Measurements from ENCODE around the gene MRPS2.
"Not testable (repeated sequence)": the region's sequence is repeated elsewhere in the genome, so short reads cannot be mapped to it uniquely, and the experiment has no call there.

MRPS2 gene

DNA sequence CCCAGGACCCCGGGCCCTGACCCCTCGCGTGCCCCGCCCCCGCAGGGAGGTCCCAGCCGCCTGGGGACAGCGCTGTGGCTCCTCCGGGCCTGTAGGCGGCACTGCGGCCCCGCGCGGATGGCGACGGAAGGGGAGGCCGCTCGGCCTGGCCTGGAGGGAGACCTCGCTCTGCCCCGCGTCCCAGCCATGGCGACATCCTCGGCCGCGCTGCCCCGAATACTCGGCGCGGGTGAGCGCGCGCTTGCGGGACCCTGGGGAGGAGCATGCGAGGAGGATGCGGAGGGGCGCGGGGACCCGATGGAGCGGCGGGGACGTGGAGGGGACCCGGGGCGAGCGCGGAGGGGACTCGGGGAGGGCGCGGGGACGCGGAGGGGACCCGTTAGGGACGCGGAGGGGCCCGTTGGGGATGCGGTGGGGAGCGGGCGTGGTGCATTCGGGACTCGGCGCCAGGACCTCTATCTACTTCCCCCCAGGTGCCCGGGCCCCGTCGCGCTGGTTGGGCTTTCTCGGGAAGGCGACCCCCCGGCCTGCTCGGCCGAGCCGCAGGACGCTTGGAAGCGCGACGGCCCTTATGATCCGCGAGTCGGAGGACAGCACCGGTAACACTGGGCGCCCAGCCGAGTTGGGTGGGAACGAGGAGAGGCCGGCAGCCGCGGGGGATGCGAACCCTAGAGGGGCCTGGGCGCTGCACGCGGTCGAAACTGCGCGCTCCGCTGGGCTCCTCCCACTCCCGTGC is at the start of gene MRPS2:
TSS of gene MRPS2 (plus strand) at position 158 of the 736 bp plus-strand sequence. CDS start at position 187, 29 bp downstream.
- DNase-seq (ENCODE audit: low read depth in 4 of 4, low spot score in 1 of 4), result peak; percentile 64 to 75 (median 69)

DNA sequence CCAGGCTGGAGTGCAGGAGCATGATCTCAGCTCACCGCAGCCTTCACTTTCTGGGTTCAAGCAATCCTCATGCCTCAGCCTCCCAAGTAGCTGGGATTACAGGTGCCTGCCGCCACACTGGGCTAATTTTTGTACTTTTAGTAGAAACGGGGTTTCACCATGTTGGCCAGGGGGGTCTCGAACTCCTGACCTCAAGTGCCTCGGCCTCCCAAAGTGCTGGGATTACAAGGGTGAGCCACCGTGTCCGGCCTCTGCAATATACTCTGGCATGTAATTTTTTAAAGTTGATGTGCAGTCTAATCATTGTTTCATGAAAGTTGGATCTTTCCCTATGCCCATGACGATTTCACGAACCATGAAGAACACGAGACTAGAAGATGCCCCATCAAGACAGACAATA is 49.5 kb upstream of the MRPS2 start:
- no peak for DNase-seq (ENCODE audit: low read depth in 4 of 4, low spot score in 1 of 4)

DNA sequence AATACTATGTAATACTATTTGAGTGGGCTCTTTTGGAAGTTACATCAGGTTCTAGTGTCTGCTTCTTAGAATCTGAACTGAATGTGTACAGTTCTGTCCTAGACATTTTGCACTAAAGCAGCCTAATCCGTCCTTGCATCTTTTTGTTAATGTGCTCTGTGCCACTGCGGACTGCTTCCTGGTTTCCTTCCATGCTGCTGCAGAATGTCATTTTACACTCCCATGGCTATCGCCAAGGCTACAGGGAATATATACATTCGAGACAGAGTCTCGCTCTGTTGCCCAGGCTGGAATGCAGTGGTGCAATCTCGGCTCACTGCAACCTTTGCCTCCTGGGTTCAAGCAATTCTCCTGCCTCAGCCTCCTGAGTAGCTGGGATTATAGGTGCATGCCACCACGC is 48.6 kb upstream of the MRPS2 start:
- not testable (repeated sequence) for DNase-seq (ENCODE audit: low read depth in 4 of 4, low spot score in 1 of 4)

DNA sequence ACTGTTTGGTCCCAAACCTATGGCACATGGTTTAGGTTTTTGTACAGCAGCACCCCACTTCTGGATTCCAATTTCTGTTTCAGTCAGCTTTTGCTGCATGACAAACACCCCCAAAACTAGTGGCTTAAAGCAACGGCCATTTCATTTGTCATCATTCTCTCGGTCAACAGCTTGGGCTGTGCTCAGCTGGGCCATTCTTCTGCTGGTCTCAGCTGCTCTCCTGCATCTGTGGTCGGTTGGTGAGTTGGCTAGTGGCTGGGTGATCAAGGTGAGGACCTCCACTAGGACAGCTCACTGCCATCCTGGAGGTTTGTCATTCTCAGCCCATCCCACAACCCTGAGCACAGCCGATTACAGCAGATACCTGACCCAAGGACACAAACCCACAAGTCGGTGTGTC is 45.7 kb upstream of the MRPS2 start:
- DNase-seq (ENCODE audit: low read depth in 4 of 4, low spot score in 1 of 4), result no peak

DNA sequence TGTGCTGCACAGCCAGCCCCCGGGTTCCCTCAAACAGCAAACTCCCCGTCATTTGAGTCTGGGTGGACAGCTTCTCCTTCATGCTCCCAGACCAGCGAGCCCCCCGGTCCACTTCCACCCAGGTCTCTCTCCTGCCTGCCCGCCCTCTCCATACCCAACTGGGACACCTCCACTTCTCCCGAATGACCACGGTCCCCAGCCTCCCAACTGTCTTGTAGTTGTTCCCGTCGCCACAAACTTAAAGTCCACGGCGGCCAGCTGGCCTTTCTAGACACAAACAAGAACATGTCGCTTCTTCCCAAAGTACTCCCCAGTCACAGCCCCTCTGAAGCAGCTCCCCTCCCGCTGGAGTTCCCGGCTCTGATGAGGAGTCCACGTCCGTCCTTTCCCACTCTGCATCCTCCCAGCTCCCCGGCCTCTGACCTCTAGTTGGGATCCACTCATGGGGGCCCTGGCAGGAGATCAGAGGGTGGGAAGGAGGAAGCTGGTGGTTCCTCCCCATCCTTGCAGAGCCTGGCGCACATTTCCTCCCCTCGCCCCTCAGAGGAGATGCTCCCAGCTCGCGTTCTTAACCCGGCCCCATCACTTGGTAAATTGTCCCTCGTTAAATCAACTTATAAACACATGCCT is 45.0 kb upstream of the MRPS2 start:
- DNase-seq (ENCODE audit: low read depth in 4 of 4, low spot score in 1 of 4), result no peak

DNA sequence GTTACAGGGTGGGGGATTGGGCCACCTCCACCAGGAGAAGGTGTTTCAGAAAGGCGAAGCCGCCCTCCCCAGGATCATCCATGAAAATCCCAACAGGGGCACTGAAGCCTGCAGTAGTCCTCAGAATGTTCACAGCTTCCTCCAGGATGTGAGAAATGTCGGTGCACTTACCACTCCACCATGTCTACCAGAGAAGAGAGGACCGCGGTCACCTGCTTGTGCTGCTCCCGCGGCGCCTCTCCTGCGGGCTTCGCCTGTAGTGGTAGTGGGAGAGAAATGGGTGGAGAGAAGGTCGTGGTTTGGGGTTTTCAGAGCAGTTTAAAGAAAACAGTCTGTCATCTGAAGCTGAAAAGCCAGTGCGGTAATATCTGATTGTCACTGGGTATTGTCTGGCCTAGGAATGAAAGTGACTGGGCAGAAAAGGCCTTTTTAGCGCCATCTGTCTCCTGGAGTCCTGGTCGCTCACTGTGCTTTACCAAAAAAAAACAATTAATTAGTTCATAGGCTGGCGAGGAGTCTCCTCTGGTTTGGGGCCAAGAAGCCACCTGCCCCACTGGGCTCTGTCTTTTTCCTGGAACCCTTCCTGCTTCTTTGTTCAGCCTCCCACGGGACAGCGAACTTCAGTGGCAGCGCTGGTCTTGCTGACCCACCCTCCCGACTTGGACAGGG is 43.9 kb upstream of the MRPS2 start:
- DNase-seq (ENCODE audit: low read depth in 4 of 4, low spot score in 1 of 4), result no peak

DNA sequence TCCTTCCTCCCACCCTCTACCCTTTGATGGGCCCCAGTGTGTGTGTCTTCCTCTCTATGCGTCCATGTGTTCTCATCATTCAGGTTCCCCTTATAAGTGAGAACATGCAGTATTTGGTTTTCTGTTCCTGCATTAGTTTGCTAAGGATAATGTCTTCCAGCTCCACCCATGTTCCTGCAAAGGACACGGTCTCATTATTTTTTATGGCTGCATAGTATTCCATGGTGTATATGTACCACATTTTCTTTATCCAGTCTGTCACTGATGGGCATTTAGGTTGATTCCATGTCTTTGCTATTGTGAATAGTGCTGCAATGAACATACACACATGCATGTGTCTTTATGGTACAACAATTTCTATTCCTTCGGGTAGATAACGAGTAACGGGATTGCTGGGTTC is 42.0 kb upstream of the MRPS2 start:
- DNase-seq (ENCODE audit: low read depth in 4 of 4, low spot score in 1 of 4), result not testable (repeated sequence)

DNA sequence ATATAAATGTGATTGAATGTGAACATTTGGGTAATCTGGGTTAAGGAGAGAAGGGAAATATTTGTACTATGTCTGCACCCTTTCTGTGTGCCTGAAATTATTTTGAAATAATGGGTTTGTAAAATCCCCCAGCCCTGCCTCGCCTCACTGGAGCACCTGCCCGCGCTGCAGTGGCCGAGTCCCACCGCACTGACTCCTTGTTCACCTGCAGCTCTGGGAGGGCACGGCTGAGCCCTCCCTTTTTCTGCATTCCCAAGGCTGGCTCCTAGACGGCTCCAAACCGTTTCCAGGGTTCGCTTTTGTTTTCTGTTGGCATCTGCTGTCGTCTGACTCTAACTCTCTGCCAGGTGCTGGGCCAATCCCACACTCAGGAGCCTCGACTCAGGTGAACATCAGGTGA is 38.5 kb upstream of the MRPS2 start:
- DNase-seq (ENCODE audit: low read depth in 4 of 4, low spot score in 1 of 4), result no peak

DNA sequence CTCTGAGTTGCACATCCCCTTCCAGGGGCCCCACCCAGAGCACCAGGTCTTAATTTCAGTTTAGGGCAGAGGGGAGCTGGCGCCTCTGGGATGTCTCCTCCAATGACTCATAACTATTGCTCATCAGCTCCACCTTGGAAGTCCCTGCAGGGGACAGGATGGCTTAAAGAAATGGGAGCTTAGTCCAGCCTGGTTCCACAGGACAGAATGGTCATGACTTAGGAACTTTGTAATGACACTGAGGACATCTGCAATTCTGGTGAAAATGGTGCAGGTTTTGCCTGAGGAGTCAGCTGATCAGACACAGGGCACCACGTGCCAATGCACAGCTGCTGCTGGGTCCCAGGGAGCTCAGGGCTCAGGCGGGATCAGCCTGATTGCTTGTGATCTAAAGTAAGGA is 37.3 kb upstream of the MRPS2 start:
- DNase-seq (ENCODE audit: low read depth in 4 of 4, low spot score in 1 of 4), result no peak

DNA sequence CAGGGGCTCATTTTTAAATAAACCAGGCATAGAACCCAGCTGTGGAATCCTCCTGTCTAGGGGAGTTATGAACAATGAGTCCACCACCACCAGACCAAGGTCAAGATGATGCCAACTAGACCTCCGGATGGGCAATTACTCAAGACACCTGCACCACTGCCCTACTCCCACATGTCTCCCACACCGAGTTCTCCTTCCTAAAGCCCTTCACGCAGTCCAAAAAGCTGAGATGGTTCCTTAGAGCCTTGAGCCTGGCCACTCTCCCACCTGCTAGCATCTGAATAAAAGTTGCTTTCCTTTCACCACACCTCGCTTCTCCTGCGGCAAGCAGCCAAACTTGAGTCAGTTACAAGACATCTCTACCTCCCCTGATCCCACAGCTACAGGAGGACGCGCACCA is 36.3 kb upstream of the MRPS2 start:
- no peak for DNase-seq (ENCODE audit: low read depth in 4 of 4, low spot score in 1 of 4)

DNA sequence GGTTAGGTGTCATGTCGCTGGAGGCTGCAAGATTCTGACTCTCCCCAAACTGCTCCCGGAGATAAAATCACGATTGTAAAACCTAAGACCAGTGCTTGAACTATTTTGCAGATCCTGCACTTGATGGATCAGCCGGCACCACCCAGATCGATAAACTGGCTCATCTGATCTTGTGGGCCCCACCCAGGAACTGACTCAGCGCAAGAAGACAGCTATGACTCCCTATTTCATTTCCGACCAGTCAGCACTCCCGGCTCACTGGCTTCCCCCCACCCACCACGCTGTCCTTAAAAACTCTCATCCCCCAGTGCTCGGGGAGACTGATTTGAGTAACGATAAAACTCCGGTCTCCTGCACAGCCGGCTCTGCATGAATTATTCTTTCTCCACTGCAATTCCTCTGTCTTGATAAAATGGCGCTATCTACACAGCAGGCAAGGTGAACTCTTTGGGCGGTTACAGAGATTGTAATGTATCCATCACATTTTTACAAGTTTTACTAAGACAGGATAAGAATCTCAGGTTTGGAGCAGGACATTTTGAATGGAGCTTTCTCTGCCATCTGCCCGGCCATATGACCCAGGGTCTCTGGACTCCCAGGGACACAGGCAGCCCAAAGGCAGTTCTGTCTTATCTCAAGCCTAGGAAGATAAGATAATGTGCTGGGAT is 31.5 kb upstream of the MRPS2 start:
- peak in 3 of 4 experiments; percentile 36 to 47 (median 37) for DNase-seq (ENCODE audit: low read depth in 4 of 4, low spot score in 1 of 4)

DNA sequence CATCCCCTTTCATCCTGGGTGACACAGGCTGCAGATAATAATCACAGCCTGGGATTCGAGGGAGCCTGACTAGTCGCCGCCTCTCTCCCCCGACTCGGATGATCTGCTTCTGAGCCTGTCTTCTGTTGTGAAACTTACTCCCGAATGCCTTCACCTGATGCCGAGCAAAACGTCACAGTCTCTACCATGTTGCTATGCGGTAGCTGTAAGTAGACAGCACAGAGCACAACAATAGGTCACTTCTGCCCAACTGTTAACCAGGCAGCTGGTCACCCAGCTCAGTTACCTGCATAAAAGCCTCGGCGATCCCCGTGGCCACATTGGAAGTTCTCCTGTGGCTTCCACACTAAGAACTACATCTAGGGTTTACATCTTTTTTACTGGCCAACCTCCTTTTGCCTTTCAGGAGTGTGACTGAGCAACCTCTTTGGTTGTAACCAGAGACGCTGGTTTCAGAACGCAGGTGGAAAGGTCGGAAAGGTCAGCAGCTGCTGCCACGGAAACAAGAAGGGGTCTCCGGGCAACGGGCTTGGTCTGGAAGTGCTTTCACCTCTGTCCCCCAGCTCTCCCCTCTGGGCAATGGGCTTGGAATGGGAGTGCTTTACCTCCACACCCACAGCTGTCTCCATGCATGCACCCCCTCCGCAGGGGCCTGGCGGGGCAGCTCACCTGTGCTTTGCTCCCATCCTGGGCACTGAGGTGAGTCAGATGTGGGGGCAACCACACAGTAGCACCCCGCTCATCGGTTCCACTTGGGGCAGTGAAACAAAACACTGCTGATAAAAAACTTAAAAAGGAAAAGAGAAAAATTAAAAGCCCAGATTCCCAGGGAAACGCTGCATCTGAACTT is 28.5 kb upstream of the MRPS2 start:
- no peak for DNase-seq (ENCODE audit: low read depth in 4 of 4, low spot score in 1 of 4)

DNA sequence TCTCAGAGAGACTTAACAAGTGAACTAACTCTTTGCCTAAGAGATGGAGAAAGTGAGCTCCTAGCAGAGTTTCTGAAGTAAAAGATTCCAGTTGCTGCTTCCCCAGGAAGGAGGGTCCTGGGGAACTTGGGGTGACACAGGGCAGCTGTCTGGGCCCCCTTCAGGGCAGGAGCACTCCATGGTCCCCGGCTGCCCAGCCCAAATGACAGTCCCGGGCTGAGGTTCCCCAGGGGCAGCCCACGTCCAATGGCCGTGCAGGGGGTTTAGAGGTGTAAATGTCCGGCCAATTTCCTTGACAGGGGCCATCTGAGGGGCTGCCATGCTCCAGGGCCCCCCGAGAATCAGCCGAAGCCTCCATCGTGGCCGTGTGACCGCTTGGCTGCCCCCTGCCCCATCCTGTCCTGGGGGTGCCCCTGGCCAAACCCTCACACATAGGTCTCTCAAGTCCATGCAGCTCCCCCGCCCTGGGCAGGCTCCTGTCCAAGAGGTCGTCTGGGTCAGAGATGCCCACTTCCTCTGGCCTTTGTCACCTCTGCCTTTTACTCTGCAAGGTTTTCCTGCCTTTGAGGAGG is 26.4 kb upstream of the MRPS2 start:
- no peak for DNase-seq (ENCODE audit: low read depth in 4 of 4, low spot score in 1 of 4)

DNA sequence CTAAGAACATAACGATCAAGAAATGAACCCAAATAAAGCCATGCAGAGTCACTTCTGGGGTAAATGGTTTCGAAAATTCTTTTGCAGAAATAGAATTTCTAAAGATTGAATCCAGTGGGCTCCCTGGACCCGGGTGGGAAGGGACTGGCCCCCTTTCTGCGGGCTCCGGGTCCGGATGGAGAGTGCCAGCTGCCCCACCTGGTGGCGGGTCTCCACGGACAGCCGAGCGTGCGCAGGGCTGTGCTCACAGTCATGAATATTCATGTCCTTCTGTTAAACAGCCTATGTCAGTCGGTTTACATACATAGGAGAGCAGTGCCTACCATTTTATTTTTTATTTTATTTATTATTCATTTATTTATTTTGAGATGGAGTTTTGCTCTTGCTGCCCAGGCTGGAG is 25.6 kb upstream of the MRPS2 start:
- DNase-seq (ENCODE audit: low read depth in 4 of 4, low spot score in 1 of 4), result no peak

DNA sequence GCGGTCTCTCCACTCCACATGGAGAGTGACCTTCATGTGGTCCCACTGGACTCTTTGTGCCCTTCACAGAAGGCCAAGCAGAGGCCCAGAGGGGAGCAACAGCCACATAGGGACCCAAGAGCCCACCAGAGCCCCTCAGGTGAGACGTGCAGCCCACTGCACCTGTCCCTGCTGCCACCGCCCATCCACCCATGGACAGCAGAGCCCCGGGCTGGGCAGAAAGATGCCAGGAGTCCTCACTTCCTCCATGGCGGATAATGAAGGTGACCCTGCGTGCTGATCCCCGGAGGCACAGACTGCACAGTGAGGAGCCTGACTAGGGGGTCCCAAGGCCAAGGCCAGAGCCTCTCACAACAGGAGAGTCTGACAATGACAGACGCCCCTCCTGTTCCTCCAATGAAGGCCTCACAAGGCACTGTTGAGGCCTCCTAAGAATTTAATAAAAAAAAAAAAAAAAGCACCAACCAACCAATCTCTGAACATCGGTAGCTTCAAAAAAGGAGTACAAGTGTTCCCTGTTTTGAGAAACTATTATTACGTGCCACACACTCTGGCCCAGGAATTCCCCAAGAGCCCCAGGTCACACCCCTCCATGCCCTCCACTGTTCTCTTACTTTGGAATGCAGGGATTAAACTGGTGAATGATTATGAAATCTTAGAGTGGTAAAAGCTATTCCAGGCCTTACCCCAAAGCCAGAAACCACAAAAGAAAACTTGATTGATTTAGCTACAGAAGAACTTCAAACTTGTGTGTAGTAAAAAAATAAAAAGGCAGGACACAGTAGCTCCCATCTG is 23.7 kb upstream of the MRPS2 start:
- DNase-seq (ENCODE audit: low read depth in 4 of 4, low spot score in 1 of 4), result no peak

DNA sequence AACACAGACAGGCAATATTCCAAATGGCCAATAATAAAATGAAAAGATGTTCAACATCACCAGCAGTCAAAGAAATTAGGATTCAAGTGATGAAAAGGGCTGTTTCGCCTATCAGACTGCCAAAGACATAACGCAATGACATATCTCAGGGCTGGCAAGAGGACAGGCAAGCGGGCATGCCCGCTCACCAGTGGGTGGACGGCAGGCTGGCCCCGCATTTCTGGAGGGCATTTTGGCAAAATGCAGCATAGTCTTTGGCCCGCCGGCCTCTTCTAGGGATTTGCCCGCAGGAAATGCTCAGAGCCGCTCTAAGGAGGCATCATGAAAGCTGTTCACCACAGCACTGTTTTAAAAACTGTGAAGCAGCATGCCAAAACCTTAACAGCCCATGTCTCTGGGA is 22.3 kb upstream of the MRPS2 start:
- DNase-seq (ENCODE audit: low read depth in 4 of 4, low spot score in 1 of 4), result no peak

DNA sequence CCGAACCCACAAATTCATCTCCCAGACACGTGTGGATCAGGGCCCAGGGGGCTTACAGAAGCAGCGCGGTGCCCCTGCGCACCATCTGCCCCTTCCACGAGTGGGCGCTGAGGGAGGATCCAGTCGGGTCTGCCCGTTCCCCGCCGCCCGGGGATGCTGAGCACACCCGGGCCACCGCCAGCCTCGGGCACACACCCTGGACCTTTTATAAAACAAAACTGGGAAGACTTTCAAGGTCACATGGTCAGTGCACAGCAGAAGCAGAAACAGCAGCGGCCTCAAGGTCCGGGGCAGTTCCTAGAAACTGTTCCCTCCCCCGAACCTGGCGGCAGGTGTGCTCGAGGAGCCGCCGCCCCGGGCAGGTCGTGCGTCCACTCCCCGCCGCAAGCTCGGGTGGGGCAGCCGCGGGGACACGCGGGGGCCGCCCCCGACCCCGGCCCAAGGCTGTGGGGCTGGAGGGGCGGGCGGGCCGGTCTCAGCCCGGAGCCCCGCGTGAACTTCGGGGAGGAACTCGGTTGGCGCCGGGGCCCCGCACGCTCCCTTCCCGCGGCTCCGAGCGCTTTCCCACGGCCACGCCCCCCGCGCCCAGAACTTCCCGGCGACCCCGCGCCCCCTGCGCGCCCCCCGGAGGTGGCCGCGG is 21.5 kb upstream of the MRPS2 start:
- DNase-seq (ENCODE audit: low read depth in 4 of 4, low spot score in 1 of 4), result no peak

DNA sequence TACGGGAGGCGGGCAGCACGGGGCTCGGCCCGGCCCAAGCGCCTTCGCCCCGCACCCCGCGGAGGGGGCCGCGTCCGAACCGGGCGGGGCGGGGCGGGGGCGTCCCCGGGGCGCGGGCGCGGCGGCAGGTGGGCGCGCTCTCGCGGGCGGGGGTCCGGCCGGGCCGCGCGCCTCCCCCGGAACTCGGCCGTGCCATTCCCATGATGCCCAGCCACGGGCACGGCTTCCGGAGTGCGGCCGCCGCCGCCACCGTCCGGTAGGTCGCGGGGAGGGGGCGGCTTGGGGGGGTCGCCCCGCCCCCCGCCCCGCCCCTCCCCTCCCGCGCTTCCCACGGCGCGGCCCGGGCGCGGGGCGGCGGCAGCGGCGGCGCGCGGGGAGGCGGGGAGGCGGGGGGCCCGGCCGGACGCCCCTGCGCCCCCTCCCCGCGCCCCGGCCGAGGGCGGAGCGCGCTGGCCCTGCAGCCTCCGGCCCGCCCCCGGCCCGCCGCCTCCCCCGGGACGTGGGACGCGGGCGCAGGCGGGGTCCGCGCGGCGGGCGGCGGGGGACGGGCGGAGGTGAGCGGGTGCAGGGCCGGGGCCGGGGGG is 20.9 kb upstream of the MRPS2 start, which contains the start of gene PPP1R26:
TSS of gene PPP1R26 (plus strand) at position 314 of the 584 bp plus-strand sequence. CDS start 4,729 bp downstream, outside the sequence.
- no peak for DNase-seq (ENCODE audit: low read depth in 4 of 4, low spot score in 1 of 4)

Data from stimulated activated CD4-positive, alpha-beta T cell treated with anti-CD3 and anti-CD28 coated beads, Interleukin-1b, Interleukin-23, amount 100 ng/mL, for 24 hours (primary cell).